ENCODE data around the gene ADGRL1.
"Not testable (repeated sequence)": the region's sequence is repeated elsewhere in the genome, so short reads cannot be mapped to it uniquely, and the experiment has no call there.

The ADGRL1 gene

DNA sequence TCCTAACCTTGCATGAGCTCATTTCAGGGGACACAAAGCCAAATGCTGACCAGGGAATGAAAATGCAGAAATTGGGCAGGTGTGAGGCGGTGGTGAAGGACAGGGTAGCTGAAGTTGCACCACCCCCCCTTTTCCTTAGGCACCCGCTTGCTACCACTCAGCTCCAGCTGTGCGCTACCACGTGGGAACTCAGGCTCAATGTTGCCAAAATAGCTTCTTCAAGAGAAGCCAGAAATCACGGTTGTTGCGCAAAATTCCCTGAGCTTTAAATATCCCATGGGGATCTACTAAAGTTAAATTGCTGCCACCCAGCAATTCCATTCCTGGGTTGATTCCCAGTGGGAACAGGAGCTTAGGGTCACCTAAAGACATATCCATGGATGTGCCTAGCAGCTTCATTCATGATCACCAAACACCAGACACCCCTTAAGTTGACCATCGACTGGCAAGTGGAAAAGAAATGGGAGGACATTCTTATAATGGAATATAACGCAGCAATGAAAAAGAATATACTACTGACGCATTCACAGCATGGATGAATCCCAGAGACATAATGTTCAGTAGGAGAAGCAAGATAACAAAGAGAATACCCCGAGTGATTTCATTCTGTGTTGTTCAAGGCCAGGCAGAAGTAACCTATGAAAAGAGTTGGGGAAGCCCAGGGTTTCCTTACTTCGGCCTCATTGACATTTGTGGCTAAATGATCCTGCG, 12.8 kb upstream of the ADGRL1 start:
- no peak for DNase-seq

DNA sequence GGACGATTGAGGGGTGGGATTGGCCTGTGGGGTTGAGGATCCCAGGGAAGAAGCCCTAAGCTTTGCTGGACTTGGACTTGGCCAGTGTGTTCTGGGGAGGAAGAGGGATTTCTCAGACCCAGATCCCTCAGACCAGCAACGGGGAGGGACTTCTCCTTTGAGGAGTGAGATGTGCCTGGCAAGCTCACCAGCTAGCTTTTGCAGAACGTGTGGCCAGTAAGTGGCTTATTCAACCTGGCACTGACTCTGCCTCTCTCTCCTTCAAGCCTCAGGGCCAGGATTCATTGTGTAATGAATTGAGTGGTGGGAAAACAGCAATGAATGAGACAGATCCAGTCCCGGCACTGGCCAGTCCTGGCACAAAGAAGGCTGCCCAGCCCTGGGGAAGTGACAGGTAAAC, 11.9 kb upstream of the ADGRL1 start:
- DNase-seq, result not testable (repeated sequence)

DNA sequence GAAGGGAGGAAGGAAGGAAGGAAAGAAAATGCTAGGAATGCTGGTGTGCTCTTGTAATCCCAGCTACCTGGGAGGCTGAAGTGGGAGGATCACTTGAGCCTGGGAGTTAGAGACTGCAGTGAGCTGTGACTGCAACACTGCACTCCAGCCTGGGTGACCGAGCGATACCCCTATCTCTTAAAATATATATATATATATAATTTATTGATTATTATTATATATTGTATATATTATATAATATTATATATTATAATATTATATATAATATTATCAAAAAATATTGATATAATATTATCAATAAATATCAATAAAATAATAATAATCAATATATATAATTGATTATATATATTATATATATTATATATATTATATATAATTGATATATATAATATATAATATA, 8.6 kb upstream of the ADGRL1 start:
- DNase-seq, result no peak

DNA sequence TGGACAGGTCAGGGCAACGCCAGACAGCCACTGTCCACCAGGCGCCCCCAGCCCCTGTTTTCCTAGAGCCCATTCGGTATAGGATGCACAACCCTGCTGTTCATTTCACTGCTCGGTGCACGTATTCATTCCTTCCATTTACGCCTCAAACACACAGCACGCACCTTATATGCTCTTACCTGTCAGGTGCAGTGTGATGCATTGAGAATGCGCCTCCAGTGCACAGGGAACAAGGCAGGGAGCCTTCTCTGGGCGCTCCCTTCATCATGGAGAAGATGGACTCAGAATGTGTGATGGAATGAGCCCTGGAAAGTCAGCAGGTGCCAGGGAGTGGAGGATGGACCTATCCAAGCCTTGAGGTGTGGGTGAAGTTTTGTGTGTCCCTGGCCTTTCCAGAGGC, 4.2 kb upstream of the ADGRL1 start:
- DNase-seq, result not testable (repeated sequence)

DNA sequence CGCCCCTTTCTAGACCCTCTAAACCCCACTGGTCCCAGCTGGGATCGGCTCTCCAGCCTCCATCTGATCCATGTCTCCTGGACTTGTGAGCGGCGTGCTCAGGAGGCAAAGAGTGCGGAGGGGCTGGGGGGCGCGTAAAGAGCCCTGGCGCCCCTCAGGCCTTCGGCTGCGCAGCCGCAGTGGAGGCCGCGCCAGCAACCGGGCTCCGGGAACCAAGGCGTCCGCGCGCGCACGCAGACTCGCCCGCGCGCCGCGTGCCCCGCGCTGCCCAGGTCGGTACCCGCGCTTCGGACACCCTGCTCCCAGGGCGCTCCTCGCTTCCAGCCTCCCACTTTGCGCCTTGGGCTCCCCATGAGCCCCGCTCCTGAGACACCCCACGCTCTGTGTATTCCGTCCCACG, 3.4 kb upstream of the ADGRL1 start:
- not testable (repeated sequence) for DNase-seq

DNA sequence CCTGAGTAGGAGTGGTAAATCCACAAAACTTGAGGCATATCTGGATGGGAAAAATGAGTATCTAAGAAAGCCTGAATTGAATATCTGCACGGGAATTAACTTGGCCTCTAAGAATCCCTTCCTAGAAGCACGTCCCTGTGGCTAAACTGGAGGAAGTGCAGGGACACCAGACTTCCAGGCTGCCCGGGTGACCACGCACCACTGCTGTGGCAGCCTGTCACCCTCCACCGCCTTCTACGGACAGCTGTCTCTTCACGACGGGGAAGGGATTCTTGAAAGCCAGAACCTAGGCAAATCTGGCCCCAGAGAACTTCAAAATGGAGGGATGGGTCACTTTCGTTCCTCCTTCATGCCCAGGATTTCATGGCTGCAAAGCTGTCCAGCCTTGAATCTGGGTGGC, 2.5 kb upstream of the ADGRL1 start:
- DNase-seq, result not testable (repeated sequence)

DNA sequence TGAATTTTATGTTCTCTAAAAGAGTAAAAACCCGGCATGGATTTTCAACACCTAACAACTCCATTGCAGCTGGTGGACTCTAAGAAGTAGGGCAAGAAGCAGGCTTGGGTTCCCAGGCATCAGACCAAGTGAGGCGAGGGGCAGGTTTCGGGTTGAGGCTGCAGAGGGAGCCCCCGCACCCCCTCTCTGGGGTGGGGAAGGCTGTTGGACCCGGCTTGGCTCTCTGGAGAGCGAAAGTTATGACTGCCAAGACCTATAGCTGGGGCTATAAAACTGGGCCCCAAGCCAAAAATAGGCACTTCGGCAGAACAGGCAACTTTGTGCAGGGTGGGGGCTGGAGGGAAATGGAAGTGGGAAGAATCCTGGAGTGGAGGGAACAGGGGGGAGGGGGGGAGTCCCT, 1.8 kb upstream of the ADGRL1 start:
- DNase-seq, result not testable (repeated sequence)

DNA sequence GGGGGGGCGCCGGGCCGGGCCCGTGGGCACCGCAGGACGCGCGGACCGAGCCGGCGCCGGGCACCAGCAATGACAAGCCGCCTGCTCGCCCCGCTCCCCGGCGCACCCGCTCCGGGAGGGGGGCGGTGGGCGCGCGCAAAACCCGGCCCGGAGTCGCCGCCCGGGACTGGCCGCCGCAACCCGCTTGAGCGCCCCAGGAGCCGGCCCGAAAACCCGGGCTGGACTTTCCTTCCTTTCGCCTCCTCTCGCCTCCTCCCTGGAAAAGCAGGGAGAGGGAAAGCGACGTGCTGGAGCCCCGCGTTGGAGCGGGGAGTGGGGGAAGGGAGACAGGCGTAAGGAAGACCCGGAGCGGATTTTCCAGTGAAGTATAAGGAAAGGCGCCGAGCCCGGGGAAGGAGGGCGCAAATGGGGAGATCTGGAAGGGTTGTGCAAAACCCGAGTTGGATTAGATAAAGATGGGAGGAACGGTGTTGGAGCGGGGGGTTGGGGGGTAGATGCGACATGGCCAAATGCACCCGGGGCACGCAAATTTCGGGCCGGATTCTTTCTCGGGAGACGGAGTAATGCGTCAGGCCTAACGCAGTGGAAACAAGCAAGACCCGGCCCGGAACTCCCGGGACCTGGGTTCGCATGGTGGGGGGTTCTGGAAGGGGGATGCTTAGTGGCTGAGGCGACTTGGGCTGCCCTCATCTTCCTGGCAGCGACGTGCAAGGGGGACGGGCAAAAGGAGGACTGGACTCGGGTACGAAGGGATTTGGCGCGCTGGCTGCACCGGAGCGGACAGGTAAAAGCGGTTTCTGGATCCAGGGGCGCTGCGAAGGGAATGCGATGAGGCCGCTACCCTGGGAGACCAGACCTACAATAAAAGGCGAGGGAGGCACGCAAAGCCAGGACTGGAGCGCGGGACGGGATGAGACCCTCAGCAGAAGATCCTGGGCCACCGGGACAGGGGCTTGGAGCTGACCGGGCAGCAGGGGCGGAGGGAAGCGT, 1.1 kb upstream of the ADGRL1 start:
- DNase-seq, result peak; percentile 34 to 90 (median 65)

DNA sequence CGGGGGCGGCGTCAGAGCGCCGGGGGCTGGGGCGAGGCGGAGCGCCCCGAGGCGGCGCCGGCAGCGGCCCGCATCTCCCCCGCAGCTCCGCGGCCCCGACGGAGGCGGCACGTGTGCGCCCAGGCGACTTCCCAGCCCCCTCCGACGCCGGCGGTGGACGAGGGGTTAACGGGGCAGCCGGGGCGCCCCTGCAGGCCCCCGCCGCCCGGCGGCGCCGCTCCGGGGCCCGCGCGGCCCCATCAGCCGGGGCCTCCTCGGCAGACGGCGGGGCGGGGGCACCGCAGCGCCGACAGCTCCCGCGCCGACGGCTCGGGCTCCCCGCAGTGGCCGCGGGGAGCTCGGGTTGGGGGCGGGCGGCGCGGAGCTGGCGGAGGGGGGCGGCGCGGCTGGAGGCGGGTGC, 339 bp upstream of the ADGRL1 start:
- peak in 1 of 4 experiments; percentile 34 for DNase-seq

DNA sequence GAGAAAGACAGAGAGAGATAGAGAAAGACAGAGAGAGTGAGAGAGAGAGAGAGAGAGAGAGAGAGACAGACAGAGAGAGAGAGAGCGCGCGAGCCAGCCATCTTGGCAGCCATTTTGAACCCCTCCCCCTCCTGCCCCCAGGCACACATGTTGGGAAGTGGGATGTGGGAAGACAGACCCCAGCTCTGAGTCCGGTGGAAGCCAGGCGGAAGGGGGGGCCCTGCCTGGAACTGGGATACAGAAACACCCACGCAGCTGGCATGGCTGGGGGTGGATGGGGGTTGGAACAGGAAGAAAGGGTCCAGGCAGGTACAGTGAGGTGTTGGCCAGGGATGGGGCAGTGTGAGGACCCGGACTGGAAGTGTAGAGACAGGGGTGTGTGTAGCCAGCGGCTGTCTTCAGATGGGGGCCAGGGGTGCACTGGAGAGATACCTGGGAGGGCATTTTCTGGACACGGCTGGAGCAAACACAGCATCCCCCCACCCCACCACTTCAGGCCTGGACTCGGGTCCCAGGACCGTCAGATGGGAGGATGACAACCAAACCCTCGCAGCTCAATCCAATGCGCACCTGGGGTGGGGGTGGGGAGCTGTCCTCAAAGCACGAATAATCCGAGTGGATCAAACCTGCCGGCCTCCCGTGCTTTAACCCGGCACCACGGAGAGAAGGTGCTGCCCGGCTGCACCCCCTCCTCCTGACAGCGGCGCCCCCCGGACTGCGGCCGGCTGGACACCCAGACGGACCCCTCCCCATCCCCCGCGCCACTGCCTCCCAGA, 1.1 kb downstream of the ADGRL1 start:
- not testable (repeated sequence) for DNase-seq

DNA sequence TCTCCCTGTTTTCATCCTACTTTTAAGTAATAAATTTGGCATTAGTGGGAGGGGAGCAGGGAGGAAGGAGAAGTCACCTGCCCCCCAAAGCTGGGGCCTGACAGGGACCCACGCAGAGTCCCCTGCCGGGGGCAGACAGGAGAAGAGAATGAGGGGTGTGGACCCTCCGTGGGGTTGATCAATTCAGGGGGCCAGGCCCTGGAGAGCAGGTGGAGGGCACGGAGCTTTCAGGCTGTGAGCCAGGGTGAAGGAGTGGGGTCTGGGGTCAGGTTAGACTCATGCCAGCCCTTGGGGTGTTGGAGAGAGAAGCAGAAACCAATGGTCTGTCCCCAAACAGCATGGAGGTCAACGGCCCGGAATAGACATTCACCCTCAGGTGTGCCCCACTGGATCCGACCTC, 1.8 kb downstream of the ADGRL1 start:
- DNase-seq, result not testable (repeated sequence)

DNA sequence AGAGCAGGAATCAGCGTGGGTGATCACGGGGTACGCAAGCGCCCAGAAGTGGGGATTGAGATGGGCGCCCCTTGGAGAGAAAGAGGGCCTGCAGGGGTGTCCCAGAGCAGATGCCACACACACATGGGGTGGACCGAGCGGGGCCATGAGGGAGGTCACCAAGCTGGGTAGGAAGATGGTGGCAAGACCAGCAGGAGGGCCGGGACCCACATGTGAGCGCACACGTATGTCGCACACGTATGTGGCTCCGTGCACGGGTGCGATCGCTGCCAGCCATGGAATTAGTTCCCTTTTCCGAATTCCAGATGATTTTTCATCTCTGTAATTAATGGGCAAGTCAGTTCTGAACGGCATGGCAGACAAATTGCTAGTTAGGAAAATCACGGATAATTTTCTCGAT, 2.2 kb downstream of the ADGRL1 start:
- not testable (repeated sequence) for DNase-seq

DNA sequence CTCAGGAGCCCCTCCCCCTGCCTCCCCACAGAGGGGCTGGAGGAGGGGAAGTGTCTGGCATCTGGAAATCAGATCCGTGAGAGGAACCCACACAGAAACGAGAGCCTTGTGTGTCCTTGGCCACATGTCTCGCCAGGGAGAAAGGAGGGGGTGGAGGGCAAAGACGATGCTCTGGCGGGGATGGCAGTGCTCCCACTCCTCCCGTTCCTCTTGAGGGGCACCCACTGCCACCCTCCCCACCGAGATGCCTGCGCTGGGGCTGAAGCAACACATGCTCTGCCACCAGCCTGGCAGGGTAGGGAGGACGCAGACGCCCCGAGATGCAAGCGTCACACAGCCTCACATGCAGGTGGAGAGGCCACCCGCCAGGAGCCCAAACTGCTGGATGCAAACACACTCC, 2.8 kb downstream of the ADGRL1 start:
- DNase-seq, result peak in 1 of 4 experiments; percentile 31

DNA sequence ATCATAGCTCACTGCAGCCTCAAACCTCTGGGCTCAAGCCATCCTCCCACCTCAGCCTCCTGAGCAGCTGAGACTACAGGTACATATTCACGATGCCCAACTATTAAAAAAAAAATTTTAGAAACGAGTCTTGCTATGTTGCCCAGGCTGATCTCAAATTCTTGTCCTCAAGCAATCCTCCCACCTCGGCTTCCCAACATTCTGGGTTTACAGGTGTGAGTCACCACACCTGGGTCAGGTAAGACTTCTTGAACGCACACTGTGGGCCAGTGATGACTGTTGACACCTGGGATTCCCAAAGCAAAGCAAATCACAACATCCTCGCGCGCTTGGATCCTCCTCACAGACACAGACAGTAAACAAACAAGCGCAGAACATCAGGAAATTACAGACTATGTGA, 4.5 kb downstream of the ADGRL1 start:
- not testable (repeated sequence) for DNase-seq

DNA sequence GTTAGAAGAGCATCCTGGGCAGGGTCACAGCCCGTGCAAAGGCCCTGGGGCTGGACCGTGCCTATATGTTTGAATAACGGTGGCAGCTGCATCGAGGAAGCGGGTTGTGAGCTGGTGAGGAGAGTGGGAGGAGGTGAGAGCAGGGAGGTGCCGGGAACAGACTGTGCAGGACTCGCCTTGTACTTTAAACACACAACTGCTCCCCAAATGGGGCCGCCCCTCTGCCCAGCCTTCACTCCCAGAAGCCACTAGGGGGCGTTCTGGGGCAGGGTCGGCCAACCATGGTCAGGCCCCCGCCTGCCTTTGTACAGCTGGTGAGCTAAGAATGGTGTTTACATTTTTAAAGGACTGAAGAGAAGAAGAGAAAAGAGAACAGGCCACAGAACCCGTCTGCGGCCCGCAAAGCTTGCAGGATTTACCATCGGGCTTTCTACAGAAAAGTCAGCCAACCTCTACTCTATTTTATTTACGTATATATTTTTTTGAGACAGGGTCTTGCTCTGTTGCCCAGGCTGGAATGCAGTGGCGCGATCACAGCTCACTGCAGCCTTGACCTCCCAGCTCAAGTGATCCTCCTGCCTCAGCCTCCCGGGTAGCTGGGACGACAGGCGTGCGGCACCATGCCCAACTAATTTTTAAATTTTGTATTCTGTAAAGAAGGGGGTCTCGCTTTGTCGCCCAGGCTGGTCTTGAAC, 5.7 kb downstream of the ADGRL1 start:
- DNase-seq, result peak in 2 of 4 experiments; percentile 15 to 41

DNA sequence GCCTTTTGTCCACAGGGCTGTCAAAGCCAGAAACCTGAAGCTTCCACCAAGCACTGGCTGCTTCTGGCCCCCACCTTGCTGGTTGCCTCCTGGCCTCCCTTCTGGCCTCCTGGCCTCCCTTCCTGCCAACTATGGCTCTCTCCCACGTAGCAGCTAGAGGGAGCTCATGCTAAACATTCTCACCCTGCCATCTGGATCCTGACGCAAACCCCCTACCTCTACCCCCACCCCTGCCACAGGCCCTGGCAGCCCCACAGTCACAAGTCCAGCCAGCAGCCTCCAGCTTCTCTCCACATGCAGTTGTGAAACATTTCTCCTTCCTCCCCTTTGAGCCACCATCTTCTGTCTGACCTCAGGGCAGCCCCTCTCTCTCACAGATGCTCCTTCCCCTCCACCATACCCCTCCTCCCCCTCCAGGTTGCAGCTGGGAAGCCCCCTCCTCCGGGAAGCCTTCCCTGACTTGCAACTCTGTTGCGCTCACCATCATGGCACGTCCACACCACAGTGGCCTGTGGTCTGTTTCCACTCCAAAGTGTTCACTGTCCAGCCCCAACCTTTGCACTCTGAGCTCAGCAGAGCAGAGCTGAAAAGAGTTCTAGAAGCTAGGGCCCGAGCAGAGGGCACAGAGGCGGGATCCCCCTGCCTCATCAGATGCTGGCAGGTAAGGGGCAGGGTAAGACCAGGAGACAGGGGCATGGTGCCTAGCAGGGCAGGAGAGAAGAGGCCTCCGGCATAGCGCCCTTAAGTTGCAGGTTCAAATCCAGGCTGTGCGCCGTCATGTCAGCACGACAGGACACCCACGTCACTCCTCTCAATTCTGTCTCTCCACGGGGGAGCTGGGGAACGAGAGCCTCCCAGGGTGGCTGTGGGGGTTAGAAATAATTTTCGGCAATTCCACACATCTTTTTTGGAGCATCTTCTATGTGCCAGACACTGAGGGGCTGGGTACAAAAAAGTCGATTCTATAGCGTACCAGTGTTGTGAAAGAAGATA, 7.3 kb downstream of the ADGRL1 start:
- DNase-seq, result no peak

DNA sequence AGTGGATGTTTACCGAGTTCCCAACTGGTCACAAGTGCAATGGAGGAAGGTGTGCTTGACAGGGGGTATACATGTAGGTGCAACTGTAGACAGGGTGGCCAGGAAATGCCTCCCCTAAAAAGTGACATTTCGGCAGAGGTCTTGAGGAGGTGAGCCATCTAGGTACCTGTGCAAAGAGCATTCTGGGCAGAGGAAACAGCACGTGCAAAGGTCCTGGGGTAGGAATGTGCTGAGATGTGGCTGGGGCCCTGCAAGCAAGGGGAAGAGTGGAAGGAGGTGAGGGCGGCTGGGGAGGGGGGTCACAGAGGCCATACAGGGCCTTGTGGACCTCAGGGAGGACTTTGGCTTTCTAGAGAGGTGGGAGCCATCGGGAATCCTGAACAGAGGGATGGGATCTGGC, 8.1 kb downstream of the ADGRL1 start:
- no peak for DNase-seq

DNA sequence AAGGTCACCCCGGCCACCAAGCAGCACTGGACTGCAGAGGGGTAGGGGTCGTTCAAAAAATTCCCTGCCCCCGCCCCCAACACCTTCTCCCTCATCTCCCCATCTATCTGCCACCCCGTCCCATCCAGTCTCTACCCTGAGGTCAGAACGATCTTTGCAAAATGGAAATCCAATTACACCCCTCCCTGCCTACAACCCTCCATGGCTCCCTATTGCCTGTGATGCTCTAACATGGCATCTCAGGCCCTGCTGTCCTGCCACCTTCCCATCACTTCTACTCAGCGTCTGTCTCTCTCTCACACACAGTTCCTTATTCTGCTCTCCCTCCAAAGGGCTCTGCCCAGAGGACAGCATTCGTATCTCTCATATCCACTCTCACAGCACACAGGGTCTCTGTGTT, 8.7 kb downstream of the ADGRL1 start:
- DNase-seq, result not testable (repeated sequence)

DNA sequence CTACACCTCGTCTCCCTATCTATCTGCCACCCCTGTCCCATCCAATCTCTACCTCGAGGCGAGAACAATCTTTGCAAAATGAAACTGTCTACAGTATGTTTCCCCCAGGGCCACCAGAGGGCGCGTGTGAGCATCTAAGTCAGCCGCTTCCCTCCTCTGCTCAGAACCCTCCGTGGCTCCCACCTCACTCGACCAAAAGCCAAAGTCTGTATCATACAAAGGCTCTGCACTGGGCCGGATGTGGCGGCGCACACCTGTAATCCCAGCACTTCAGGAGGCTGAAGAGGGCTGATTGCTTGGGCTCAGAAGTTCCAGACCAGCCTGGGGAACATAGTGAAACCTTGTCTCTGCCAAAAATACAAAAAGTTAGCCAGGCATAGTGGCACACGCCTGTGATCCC, 9.9 kb downstream of the ADGRL1 start:
- peak; percentile 48 to 74 (median 64) for DNase-seq

DNA sequence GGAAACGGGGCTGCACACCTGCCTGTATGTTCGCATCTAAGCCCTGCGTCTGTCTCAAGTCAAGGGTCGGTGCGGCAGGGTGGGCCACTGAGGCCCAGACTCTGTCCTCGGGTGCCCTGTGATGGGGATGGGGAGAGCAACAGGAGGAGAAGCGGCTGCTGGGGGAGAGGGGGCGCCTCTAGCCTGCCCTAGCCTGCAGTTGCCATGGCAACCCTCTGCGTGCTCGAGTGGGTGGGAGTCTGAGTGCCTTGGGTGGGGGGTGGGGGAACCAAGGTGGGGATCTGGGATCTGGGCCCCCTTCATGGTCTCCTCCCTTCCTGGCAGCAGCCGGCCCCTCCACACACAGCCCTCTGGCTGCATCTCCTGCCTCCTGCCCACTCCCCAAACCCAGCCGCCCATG, 10.8 kb downstream of the ADGRL1 start:
- not testable (repeated sequence) for DNase-seq

DNA sequence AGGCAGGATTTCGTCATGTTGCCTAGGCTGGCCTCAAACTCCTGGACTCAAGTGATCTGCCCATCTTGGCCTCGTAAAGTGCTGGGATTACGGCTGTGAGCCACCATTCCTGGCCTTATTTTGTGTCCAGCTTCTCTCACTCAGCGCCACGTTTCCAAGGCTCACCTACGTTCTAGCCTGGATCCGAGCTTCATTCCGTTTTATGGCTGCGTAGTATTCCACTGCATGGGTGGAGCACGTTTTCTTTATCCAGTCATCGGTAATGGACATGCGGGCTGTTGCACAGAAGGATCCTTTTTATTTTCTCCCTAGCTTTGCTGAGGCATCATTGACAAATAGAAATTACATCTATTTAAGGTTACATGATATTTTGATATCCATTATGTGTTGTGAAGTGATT, 16.6 kb downstream of the ADGRL1 start:
- DNase-seq, result no peak

All from activated naive CD4-positive, alpha-beta T cell (primary cell).